ENCODE results near the gene PPM1F.

GRCh38 chr22:21951062-21951461, 1.6 kb downstream of the PPM1F start:
- no peak for TF ChIP-seq CTCF (IDR thresholded peaks at IDR 0.05; ENCODE audit: insufficient read depth, low read length, poor library complexity, severe bottlenecking)
- no peak for TF ChIP-seq EZH2phosphoT487 (conservative IDR thresholded peaks at IDR 0.05; ENCODE audit: low read length)

Measured in SU-DHL-6 (cell line).